HCT116 (cell line): ENCODE measurements around the gene ROCK2. TPM values are rescaled to one million over a fixed set of nuclear protein-coding genes. Genes with fewer than 3 reads are reported as not detected.

Experiments
- ATAC-seq: fragments of 200-7000 bp; cut with Tn5 transposase; 2 replicates; pipeline ENCODE4 v1.9.1; 2020; ENCODE audit warnings: mild to moderate bottlenecking, moderate library complexity
- BruUV-seq: library from RNA; stranded (reverse); fragments of 400-500 nt; replicated peaks from 2 replicates; lab custom pipeline; 2021; lab: Mats Ljungman, UMichigan
- CTCF ChIA-PET: fragments of 300-600 bp; sonication (Branson Sonifier 250); formaldehyde crosslinking; loops from one replicate; lab custom pipeline; 2021; ENCODE audit warnings: antibody characterized with exemption; lab: Charles Lee
- POLR2A ChIA-PET: fragments of 300-600, 350-600 bp; sonication (Branson Sonifier 250); formaldehyde crosslinking; loops from one replicate; lab custom pipeline; 2021; ENCODE audit warnings: antibody characterized with exemption; lab: Charles Lee
- RAD21 ChIA-PET, 2 experiments: fragments of 300-600 bp; sonication (Branson Sonifier 250); formaldehyde crosslinking; loops; one replicate each; lab custom pipeline; 2023; ENCODE audit warnings: low total read pairs in 2 of 2; ENCODE audit not compliant: uncharacterized antibody in 2 of 2, unreplicated experiment in 2 of 2, low non-redundant PET in 1 of 2; lab: Charles Lee
- DNase-seq: peaks from one replicate; pipeline ENCODE4 v3.0.0-alpha.2; 2010; ENCODE audit warnings: low read depth, low spot score
- H2AFZ ChIP-seq: fragments of 200-600 bp; shearing (Covaris generic), sonication (generic); 2 replicates; pipeline ENCODE4 v1.6.1; 2017; ENCODE audit warnings: low read depth, mixed run types, mixed read lengths, antibody characterized with exemption, low read length; ENCODE audit not compliant: poor library complexity, severe bottlenecking
- H3K27ac ChIP-seq: 2 replicates; pipeline ENCODE4 v1.5.1; 2012; ENCODE audit warnings: low read depth, low read length
- H3K27me3 ChIP-seq: fragments of 200-600 bp; sonication (generic); 2 replicates; pipeline ENCODE4 v1.6.1; 2016; ENCODE audit warnings: mixed run types, low read length, mixed read lengths; ENCODE audit not compliant: insufficient read depth
- H3K36me3 ChIP-seq, 2 experiments: fragments of 200-500 bp in 1 of 2; fragments of 200-600 bp in 1 of 2; sonication (Bioruptor generic) in 1 of 2; sonication (generic) in 1 of 2; 2 replicates each; pipeline versions ENCODE4 v1.5.1 to v1.6.1; 2014 to 2016; ENCODE audit warnings: low read length in 2 of 2, inconsistent platforms in 1 of 2, mixed read lengths in 1 of 2, mixed run types in 1 of 2; ENCODE audit not compliant: insufficient read depth in 2 of 2, control insufficient read depth in 1 of 2
- H3K4me1 ChIP-seq, 2 experiments: fragments of 200-600 bp in 1 of 2; sonication (generic) in 1 of 2; 2 replicates each; pipeline versions ENCODE4 v1.5.1 to v1.6.1; 2012 to 2017; ENCODE audit warnings: low read length in 2 of 2, inconsistent platforms in 1 of 2, mild to moderate bottlenecking in 1 of 2, mixed read lengths in 1 of 2, mixed run types in 1 of 2, moderate library complexity in 1 of 2; ENCODE audit not compliant: insufficient read depth in 2 of 2, control insufficient read depth in 1 of 2
- H3K4me2 ChIP-seq: fragments of 200-600 bp; sonication (generic); 2 replicates; pipeline ENCODE4 v1.6.1; 2017; ENCODE audit warnings: mixed run types, low read length, mixed read lengths
- H3K4me3 ChIP-seq, 2 experiments: fragments of 200-600 bp in 1 of 2; sonication (generic) in 1 of 2; replicated peaks in 1 of 2; 2 replicates each; pipeline ENCODE4 v1.5.1; 2011 to 2016; ENCODE audit warnings: low read length in 2 of 2, control low read depth in 1 of 2, low read depth in 1 of 2, mild to moderate bottlenecking in 1 of 2, mixed read lengths in 1 of 2, mixed run types in 1 of 2
- H3K79me2 ChIP-seq: fragments of 200-600 bp; sonication (generic); 2 replicates; pipeline ENCODE4 v1.6.1; 2017; ENCODE audit warnings: mild to moderate bottlenecking, mixed run types, low read length, moderate library complexity, mixed read lengths; ENCODE audit not compliant: insufficient read depth
- H3K9ac ChIP-seq: fragments of 200-600 bp; sonication (generic); 2 replicates; pipeline ENCODE4 v1.6.1; 2016; ENCODE audit warnings: low read length, mixed read lengths
- H3K9me2 ChIP-seq: fragments of 200-600 bp; sonication (generic), shearing (Covaris generic); 2 replicates; pipeline ENCODE4 v1.6.1; 2017; ENCODE audit warnings: mixed run types, mild to moderate bottlenecking, moderate library complexity; ENCODE audit not compliant: insufficient read depth
- H3K9me3 ChIP-seq, 2 experiments: fragments of 200-500 bp in 1 of 2; fragments of 200-600 bp in 1 of 2; sonication (Bioruptor generic) in 1 of 2; sonication (generic) in 1 of 2; 2 replicates each; pipeline ENCODE4 v1.6.1; 2014 to 2017; ENCODE audit warnings: low read length in 2 of 2, mixed read lengths in 2 of 2, inconsistent platforms in 1 of 2, low read depth in 1 of 2, mild to moderate bottlenecking in 1 of 2, mixed run types in 1 of 2, moderate library complexity in 1 of 2; ENCODE audit not compliant: control insufficient read depth in 1 of 2, insufficient read depth in 1 of 2
- H4K20me1 ChIP-seq: fragments of 200-600 bp; sonication (generic), shearing (Covaris generic); 2 replicates; pipeline ENCODE4 v1.6.1; 2017; ENCODE audit warnings: mixed run types, mild to moderate bottlenecking, moderate library complexity; ENCODE audit not compliant: insufficient read depth
- CBX3 ChIP-seq: IDR thresholded peaks from 2 replicates; pipeline ENCODE4 v1.6.1; 2012; ENCODE audit warnings: low read depth
- CEBPB ChIP-seq: IDR thresholded peaks from 2 replicates; pipeline ENCODE4 v1.6.1; 2012; ENCODE audit warnings: low read depth
- EGR1 ChIP-seq: IDR thresholded peaks from 2 replicates; pipeline ENCODE4 v1.6.1; 2012; ENCODE audit warnings: low read depth
- POLR2AphosphoS5 ChIP-seq: IDR thresholded peaks from 2 replicates; pipeline ENCODE4 v1.6.1; 2011; ENCODE audit warnings: mild to moderate bottlenecking, low read depth, low read length, moderate library complexity
- REST ChIP-seq: IDR thresholded peaks from 2 replicates; pipeline ENCODE4 v1.6.1; 2012; ENCODE audit warnings: low read depth
- SIN3A ChIP-seq: IDR thresholded peaks from 2 replicates; pipeline ENCODE4 v1.6.1; 2012; ENCODE audit warnings: low read depth
- SRF ChIP-seq: IDR thresholded peaks from 2 replicates; pipeline ENCODE4 v1.6.1; 2012; ENCODE audit warnings: low read depth
- intact Hi-C: fragments of 100-400 bp; cut with micrococcal nuclease; formaldehyde crosslinking; loops from 2 replicates; pipeline ENCODE4 v1.10.0; 2022
- total RNA-seq: library from RNA; stranded (reverse); gene quantifications from one replicate; pipeline ENCODE4 v1.2.1, GENCODE V29; 2021; ENCODE audit not compliant: unreplicated experiment
- TF ChIP-seq, protein P1 (sequence below): IDR thresholded peaks from 2 replicates; pipeline ENCODE4 v1.6.1; 2011; ENCODE audit warnings: mild to moderate bottlenecking, low read length, moderate library complexity; ENCODE audit not compliant: insufficient replicate concordance; ENCODE audit errors: extremely low read depth
- TF ChIP-seq, protein P2 (sequence below): IDR thresholded peaks from 2 replicates; pipeline ENCODE4 v1.6.1; 2012
- TF ChIP-seq, protein P3 (sequence below), 3 experiments: fragments of 200-600 bp in 1 of 3; sonication (generic) in 1 of 3; IDR thresholded peaks in 2 of 3; conservative IDR thresholded peaks in 1 of 3; 2 replicates each; pipeline ENCODE4 v1.5.1; 2012 to 2017; ENCODE audit warnings: low read depth in 2 of 3, low read length in 2 of 3, antibody characterized with exemption in 1 of 3, borderline replicate concordance in 1 of 3, control low read depth in 1 of 3, mild to moderate bottlenecking in 1 of 3, mixed read lengths in 1 of 3, mixed run types in 1 of 3, moderate library complexity in 1 of 3; ENCODE audit not compliant: insufficient read depth in 1 of 3
- TF ChIP-seq, protein P4 (sequence below): IDR thresholded peaks from 2 replicates; pipeline ENCODE4 v1.6.1; 2012

ROCK2 gene
- total RNA-seq, 1 experiment from 2014 or later: 48.0 TPM

GRCh38 chr2:11250400-11251196 lies 93.8 kb downstream of the ROCK2 start:
- H4K20me1 ChIP-seq: peaks cover 8% of the 10 kb centered on the region; the same call in 1 of the 2 replicates
- H3K79me2 ChIP-seq: peaks cover 14% of the 10 kb centered on the region
- TF ChIP-seq POLR2AphosphoS5 (no peak), CEBPB (no peak), SRF (no peak), CBX3 (no peak), REST (no peak), EGR1 (no peak), SIN3A (no peak)
- TF ChIP-seq, protein P1, sequence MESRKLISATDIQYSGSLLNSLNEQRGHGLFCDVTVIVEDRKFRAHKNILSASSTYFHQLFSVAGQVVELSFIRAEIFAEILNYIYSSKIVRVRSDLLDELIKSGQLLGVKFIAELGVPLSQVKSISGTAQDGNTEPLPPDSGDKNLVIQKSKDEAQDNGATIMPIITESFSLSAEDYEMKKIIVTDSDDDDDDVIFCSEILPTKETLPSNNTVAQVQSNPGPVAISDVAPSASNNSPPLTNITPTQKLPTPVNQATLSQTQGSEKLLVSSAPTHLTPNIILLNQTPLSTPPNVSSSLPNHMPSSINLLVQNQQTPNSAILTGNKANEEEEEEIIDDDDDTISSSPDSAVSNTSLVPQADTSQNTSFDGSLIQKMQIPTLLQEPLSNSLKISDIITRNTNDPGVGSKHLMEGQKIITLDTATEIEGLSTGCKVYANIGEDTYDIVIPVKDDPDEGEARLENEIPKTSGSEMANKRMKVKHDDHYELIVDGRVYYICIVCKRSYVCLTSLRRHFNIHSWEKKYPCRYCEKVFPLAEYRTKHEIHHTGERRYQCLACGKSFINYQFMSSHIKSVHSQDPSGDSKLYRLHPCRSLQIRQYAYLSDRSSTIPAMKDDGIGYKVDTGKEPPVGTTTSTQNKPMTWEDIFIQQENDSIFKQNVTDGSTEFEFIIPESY: no peak
- TF ChIP-seq, protein P2, sequence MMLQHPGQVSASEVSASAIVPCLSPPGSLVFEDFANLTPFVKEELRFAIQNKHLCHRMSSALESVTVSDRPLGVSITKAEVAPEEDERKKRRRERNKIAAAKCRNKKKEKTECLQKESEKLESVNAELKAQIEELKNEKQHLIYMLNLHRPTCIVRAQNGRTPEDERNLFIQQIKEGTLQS: no peak
- TF ChIP-seq, protein P3, sequence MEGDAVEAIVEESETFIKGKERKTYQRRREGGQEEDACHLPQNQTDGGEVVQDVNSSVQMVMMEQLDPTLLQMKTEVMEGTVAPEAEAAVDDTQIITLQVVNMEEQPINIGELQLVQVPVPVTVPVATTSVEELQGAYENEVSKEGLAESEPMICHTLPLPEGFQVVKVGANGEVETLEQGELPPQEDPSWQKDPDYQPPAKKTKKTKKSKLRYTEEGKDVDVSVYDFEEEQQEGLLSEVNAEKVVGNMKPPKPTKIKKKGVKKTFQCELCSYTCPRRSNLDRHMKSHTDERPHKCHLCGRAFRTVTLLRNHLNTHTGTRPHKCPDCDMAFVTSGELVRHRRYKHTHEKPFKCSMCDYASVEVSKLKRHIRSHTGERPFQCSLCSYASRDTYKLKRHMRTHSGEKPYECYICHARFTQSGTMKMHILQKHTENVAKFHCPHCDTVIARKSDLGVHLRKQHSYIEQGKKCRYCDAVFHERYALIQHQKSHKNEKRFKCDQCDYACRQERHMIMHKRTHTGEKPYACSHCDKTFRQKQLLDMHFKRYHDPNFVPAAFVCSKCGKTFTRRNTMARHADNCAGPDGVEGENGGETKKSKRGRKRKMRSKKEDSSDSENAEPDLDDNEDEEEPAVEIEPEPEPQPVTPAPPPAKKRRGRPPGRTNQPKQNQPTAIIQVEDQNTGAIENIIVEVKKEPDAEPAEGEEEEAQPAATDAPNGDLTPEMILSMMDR (IDR thresholded peaks at IDR 0.05 in 2 of 3, conservative IDR thresholded peaks at IDR 0.05 in 1 of 3; ENCODE audit: borderline replicate concordance in 1 of 3, insufficient read depth in 1 of 3, low read depth in 2 of 3, low read length in 2 of 3): no peak
- TF ChIP-seq, protein P4, sequence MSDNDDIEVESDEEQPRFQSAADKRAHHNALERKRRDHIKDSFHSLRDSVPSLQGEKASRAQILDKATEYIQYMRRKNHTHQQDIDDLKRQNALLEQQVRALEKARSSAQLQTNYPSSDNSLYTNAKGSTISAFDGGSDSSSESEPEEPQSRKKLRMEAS: no peak
- ATAC-seq (no peak), DNase-seq (no peak)
- no TSS peak for BruUV-seq
- no peaks in the 10 kb centered on the region for H3K27me3 ChIP-seq
- ChIA-PET POLR2A (no interaction called here), RAD21 (no interaction called here), CTCF (no interaction called here)
- H3K9me3 ChIP-seq: no peaks in the 10 kb centered on the region
- H3K27ac ChIP-seq: no peak overlapping the region
- H2AFZ ChIP-seq: no peak overlapping the region
- intact Hi-C loops: no loop called here
- no peak overlapping the region for H3K4me2 ChIP-seq
- H3K4me1 ChIP-seq: no peaks in the 10 kb centered on the region
- H3K4me3 ChIP-seq: no peak overlapping the region
- H3K9ac ChIP-seq: no peak overlapping the region
- H3K9me2 ChIP-seq: no peaks in the 10 kb centered on the region
- H3K36me3 ChIP-seq: no peaks in the 10 kb centered on the region
